GM18526 (cell line): ENCODE measurements around the gene TAGLN2.

Source experiments
- POLR2A ChIP-seq: IDR thresholded peaks from 3 replicates; pipeline ENCODE4 v1.6.1; 2011; ENCODE audit not compliant: insufficient read length; ENCODE audit errors: extremely low read depth

The TAGLN2 gene

GRCh38 chr1:159911326-159912070 lies 13.8 kb downstream of the TAGLN2 start:
- TF ChIP-seq POLR2A: no peak

GRCh38 chr1:159908031-159908940 lies 17.0 kb downstream of the TAGLN2 start:
- TF ChIP-seq POLR2A: no peak

GRCh38 chr1:159906960-159907359 lies 18.3 kb downstream of the TAGLN2 start:
- TF ChIP-seq POLR2A: no peak

- no peak for TF ChIP-seq POLR2A
These were observed 22.8 kb downstream of the TAGLN2 start for GRCh38 chr1:159902541-159902940.

- TF ChIP-seq POLR2A: no peak
These were observed 24.4 kb downstream of the TAGLN2 start for GRCh38 chr1:159900755-159901360.

GRCh38 chr1:159900086-159900680 lies 25.1 kb downstream of the TAGLN2 start, which contains the start of gene CFAP45:
Gene CFAP45, minus strand, starts transcription at chr1:159900165. Its CDS starts 67 bp downstream, at chr1:159900098.
- no peak for TF ChIP-seq POLR2A

- no peak for TF ChIP-seq POLR2A
These were observed 26.8 kb downstream of the TAGLN2 start for GRCh38 chr1:159898527-159898926.

- TF ChIP-seq POLR2A: no peak
These were observed 27.3 kb downstream of the TAGLN2 start for GRCh38 chr1:159897962-159898361.

GRCh38 chr1:159896546-159896930 lies 28.8 kb downstream of the TAGLN2 start:
- TF ChIP-seq POLR2A: no peak

GRCh38 chr1:159895836-159896545 lies 29.3 kb downstream of the TAGLN2 start:
- no peak for TF ChIP-seq POLR2A

GRCh38 chr1:159895286-159895685 lies 30.0 kb downstream of the TAGLN2 start:
- TF ChIP-seq POLR2A: no peak

GRCh38 chr1:159892944-159893343 lies 32.4 kb downstream of the TAGLN2 start:
- TF ChIP-seq POLR2A: no peak

- TF ChIP-seq POLR2A: no peak
These were observed 33.8 kb downstream of the TAGLN2 start for GRCh38 chr1:159891275-159892157.

GRCh38 chr1:159890390-159890789 lies 34.9 kb downstream of the TAGLN2 start:
- TF ChIP-seq POLR2A: no peak

GRCh38 chr1:159889821-159890252 lies 35.5 kb downstream of the TAGLN2 start:
- no peak for TF ChIP-seq POLR2A
